Measurements from ENCODE around the gene CTSO.

Gene CTSO

DNA sequence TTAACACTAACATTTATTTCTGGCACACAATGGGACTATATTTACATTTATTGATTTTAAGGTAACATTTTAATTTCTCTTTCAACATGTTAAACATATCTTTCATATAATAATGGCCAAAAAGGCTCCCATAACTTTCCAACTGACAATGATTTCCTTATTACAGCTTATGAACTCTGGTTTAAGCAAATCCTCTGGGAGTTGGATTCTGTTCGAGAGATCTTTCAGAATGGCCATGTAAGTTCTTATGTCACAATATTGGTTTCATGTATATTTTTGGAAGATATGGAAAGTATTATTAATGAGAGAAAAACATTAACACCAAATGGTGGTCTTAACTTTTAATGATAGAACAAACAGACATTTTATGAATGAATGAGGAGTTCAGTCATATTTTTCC is 46.1 kb downstream of the CTSO start:
- Histone ChIP-seq H3K79me2 (ENCODE audit: control insufficient read depth, low read length) (no peaks in the 10 kb centered on the region), H4K20me1 (ENCODE audit: control insufficient read depth, insufficient read depth, low read depth, low read length) (no peaks in the 10 kb centered on the region), H3K9me3 (ENCODE audit: control insufficient read depth, insufficient read depth, low read length) (no peaks in the 10 kb centered on the region), H3K27ac (ENCODE audit: low read depth, low read length) (no peak overlapping the region), H3K9me2 (replicated peaks; ENCODE audit: control insufficient read depth, low read length) (no peaks in the 10 kb centered on the region), H3K4me2 (ENCODE audit: low read length) (no peak overlapping the region), H3K4me1 (ENCODE audit: control insufficient read depth, low read length) (no peaks in the 10 kb centered on the region), H3K36me3 (ENCODE audit: control insufficient read depth, low read length) (no peaks in the 10 kb centered on the region), H3F3A (ENCODE audit: control insufficient read depth, insufficient read depth) (no peaks in the 10 kb centered on the region), H3K4me3 (ENCODE audit: low read length) (no peak overlapping the region), H3K27me3 (ENCODE audit: control insufficient read depth, low read length) (no peaks in the 10 kb centered on the region)
- TF ChIP-seq EZH2phosphoT487 (IDR thresholded peaks at IDR 0.05; ENCODE audit: borderline replicate concordance, low read length), result no peak
- TF ChIP-seq, protein P1, sequence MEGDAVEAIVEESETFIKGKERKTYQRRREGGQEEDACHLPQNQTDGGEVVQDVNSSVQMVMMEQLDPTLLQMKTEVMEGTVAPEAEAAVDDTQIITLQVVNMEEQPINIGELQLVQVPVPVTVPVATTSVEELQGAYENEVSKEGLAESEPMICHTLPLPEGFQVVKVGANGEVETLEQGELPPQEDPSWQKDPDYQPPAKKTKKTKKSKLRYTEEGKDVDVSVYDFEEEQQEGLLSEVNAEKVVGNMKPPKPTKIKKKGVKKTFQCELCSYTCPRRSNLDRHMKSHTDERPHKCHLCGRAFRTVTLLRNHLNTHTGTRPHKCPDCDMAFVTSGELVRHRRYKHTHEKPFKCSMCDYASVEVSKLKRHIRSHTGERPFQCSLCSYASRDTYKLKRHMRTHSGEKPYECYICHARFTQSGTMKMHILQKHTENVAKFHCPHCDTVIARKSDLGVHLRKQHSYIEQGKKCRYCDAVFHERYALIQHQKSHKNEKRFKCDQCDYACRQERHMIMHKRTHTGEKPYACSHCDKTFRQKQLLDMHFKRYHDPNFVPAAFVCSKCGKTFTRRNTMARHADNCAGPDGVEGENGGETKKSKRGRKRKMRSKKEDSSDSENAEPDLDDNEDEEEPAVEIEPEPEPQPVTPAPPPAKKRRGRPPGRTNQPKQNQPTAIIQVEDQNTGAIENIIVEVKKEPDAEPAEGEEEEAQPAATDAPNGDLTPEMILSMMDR (IDR thresholded peaks at IDR 0.05; ENCODE audit: low read depth, low read length, poor library complexity, severe bottlenecking), result no peak

DNA sequence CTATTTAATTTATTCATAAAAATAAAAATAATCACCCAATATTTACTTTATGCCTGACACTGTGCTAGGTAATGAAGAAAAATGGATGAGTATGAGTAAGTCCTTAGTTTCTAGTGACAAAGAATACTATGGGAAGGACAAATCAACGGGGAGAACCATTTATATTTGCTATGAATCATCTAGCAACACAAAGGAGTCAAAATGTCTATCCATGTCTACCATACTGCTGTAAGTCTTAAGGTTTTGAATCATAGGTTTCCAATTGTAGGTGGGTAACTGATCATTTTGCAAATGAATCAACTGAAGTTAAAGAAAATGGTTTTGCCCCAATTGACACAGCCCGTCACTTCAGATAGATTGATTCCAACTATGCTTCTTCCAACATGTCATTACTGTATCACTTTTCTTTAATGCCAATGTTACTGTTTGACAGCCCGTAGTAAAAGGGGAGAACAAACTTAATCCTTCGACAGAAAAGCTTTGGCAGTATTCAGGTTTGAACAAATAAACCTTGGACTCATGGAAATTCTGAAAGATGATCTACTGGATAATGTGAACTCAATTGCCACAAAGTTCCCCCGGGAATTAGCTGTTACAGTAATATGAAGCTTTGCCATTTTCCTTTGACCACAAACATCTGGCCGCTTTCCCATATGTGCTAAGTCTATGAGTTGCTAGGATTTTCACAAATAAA is 47.0 kb downstream of the CTSO start:
- Histone ChIP-seq H3K4me1 (ENCODE audit: control insufficient read depth, low read length) (no peaks in the 10 kb centered on the region), H4K20me1 (ENCODE audit: control insufficient read depth, insufficient read depth, low read depth, low read length) (no peaks in the 10 kb centered on the region), H3K27me3 (ENCODE audit: control insufficient read depth, low read length) (no peaks in the 10 kb centered on the region), H3K9me3 (ENCODE audit: control insufficient read depth, insufficient read depth, low read length) (no peaks in the 10 kb centered on the region), H3K36me3 (ENCODE audit: control insufficient read depth, low read length) (no peaks in the 10 kb centered on the region), H3F3A (ENCODE audit: control insufficient read depth, insufficient read depth) (no peaks in the 10 kb centered on the region), H3K27ac (ENCODE audit: low read depth, low read length) (no peak overlapping the region), H3K4me3 (ENCODE audit: low read length) (no peak overlapping the region), H3K4me2 (ENCODE audit: low read length) (no peak overlapping the region), H3K9me2 (replicated peaks; ENCODE audit: control insufficient read depth, low read length) (no peaks in the 10 kb centered on the region), H3K79me2 (ENCODE audit: control insufficient read depth, low read length) (no peaks in the 10 kb centered on the region)
- TF ChIP-seq, protein P1 (IDR thresholded peaks at IDR 0.05; ENCODE audit: low read depth, low read length, poor library complexity, severe bottlenecking), result no peak
- TF ChIP-seq EZH2phosphoT487 (IDR thresholded peaks at IDR 0.05; ENCODE audit: borderline replicate concordance, low read length), result no peak

DNA sequence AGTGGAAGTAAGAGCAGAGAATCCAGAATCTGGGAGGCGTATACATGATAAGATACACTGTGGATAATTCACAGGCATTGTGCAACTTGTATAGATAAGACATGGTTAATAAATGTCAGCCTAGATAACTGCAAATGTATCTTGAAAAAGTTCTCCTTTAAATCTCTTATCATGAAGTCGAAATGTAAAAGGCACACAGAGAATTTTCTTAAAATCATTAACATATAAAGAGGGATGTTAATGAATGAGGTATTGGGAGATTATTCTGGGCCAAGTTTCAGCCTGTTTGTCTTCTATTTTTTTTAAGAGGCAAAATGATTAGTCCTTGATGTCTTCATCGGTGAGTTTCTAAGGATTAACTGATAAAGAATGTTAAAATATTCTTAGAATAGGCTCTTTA is 49.3 kb downstream of the CTSO start:
- no peak for TF ChIP-seq EZH2phosphoT487 (IDR thresholded peaks at IDR 0.05; ENCODE audit: borderline replicate concordance, low read length)
- TF ChIP-seq, protein P1 (IDR thresholded peaks at IDR 0.05; ENCODE audit: low read depth, low read length, poor library complexity, severe bottlenecking), result no peak
- Histone ChIP-seq H3F3A (ENCODE audit: control insufficient read depth, insufficient read depth) (no peaks in the 10 kb centered on the region), H3K27ac (ENCODE audit: low read depth, low read length) (no peak overlapping the region), H3K4me3 (ENCODE audit: low read length) (no peak overlapping the region), H3K9me2 (replicated peaks; ENCODE audit: control insufficient read depth, low read length) (no peaks in the 10 kb centered on the region), H4K20me1 (ENCODE audit: control insufficient read depth, insufficient read depth, low read depth, low read length) (no peaks in the 10 kb centered on the region), H3K4me2 (ENCODE audit: low read length) (no peak overlapping the region), H3K36me3 (ENCODE audit: control insufficient read depth, low read length) (no peaks in the 10 kb centered on the region), H3K79me2 (ENCODE audit: control insufficient read depth, low read length) (no peaks in the 10 kb centered on the region), H3K4me1 (ENCODE audit: control insufficient read depth, low read length) (no peaks in the 10 kb centered on the region), H3K27me3 (ENCODE audit: control insufficient read depth, low read length) (no peaks in the 10 kb centered on the region), H3K9me3 (ENCODE audit: control insufficient read depth, insufficient read depth, low read length) (no peaks in the 10 kb centered on the region)

Measured in DOHH2 (cell line).